ENCODE data around the gene RNF111. TPM values are rescaled to one million over a fixed set of nuclear protein-coding genes. Genes with fewer than 3 reads are reported as not detected.

The RNF111 gene
- total RNA-seq, result 16.1 and 17.7 TPM in 2 replicates
- 14.0 TPM for polyA plus RNA-seq (2012)

- peak; percentile 98 for DNase-seq (ENCODE audit: low read depth)
Measured at GRCh38 chr15:58987491-58988005, at the start of gene RNF111. Gene RNF111 (plus strand): TSS chr15:58987663. CDS start chr15:59030823, 43,160 bp downstream.

GRCh38 chr15:58947179-58947578 is 40.3 kb upstream of the RNF111 start:
- DNase-seq (ENCODE audit: low read depth), result no peak

GRCh38 chr15:58951388-58952007 is 36.0 kb upstream of the RNF111 start:
- peak; percentile 11 for DNase-seq (ENCODE audit: low read depth)

GRCh38 chr15:58952751-58953150 is 34.7 kb upstream of the RNF111 start:
- peak; percentile 14 for DNase-seq (ENCODE audit: low read depth)

- peak; percentile 75 for DNase-seq (ENCODE audit: low read depth)
Measured at GRCh38 chr15:58957101-58957973, 30.1 kb upstream of the RNF111 start.

GRCh38 chr15:58958811-58959210 is 28.7 kb upstream of the RNF111 start:
- no peak for DNase-seq (ENCODE audit: low read depth)

GRCh38 chr15:58962136-58962535 is 25.3 kb upstream of the RNF111 start:
- no peak for DNase-seq (ENCODE audit: low read depth)

- DNase-seq (ENCODE audit: low read depth), result no peak
Measured at GRCh38 chr15:58962662-58963565, 24.5 kb upstream of the RNF111 start.

GRCh38 chr15:58966698-58967097 is 20.8 kb upstream of the RNF111 start:
- DNase-seq (ENCODE audit: low read depth), result no peak

- DNase-seq (ENCODE audit: low read depth), result no peak
Measured at GRCh38 chr15:58967479-58967878, 20.0 kb upstream of the RNF111 start.

GRCh38 chr15:58977887-58978286 is 9.6 kb upstream of the RNF111 start:
- DNase-seq (ENCODE audit: low read depth), result no peak

- DNase-seq (ENCODE audit: low read depth), result peak; percentile 44
Measured at GRCh38 chr15:58980351-58980939, 7.0 kb upstream of the RNF111 start.

GRCh38 chr15:58981808-58982475 is 5.5 kb upstream of the RNF111 start:
- DNase-seq (ENCODE audit: low read depth), result no peak

- DNase-seq (ENCODE audit: low read depth), result no peak
Measured at GRCh38 chr15:58983261-58983660, 4.2 kb upstream of the RNF111 start.

- DNase-seq (ENCODE audit: low read depth), result no peak
Measured at GRCh38 chr15:58985443-58985842, 2.0 kb upstream of the RNF111 start.

- DNase-seq (ENCODE audit: low read depth), result no peak
Measured at GRCh38 chr15:58987036-58987435, 427 bp upstream of the RNF111 start.

GRCh38 chr15:58988006-58988785 is 733 bp downstream of the RNF111 start:
- peak; percentile 68 for DNase-seq (ENCODE audit: low read depth)

GRCh38 chr15:58992181-58992580 is 4.7 kb downstream of the RNF111 start:
- no peak for DNase-seq (ENCODE audit: low read depth)

- DNase-seq (ENCODE audit: low read depth), result no peak
Measured at GRCh38 chr15:58994906-58995453, 7.5 kb downstream of the RNF111 start.
